Right lobe of liver (tissue), 4 donors: ENCODE measurements around the gene UNC5B.

Experiments
- POLR2A ChIP-seq: fragments of 450-650 bp; IDR thresholded peaks from one replicate; pipeline ENCODE4 v1.6.1; 2017; ENCODE audit warnings: antibody characterized with exemption, mild to moderate bottlenecking
- TF ChIP-seq, protein P1 (sequence below), 4 donors: fragments of 200-600 bp in 3 of 4; fragments of 450-650 bp in 1 of 4; IDR thresholded peaks; one replicate each; pipeline versions ENCODE4 v1.5.1 to v1.8.0; 2016 to 2022; ENCODE audit warnings: antibody characterized with exemption in 4 of 4, mild to moderate bottlenecking in 2 of 4
- donor health status: DM: no; HTN: no; CAD: no.
- donor health status: DM: no; HTN: no; CAD: no.
- donor health status: DM: no; HTN: yes; CAD: no.

GRCh38 chr10:71321386-71321785, 109.0 kb downstream of the UNC5B start:
- TF ChIP-seq POLR2A = no peak
- TF ChIP-seq, protein P1, sequence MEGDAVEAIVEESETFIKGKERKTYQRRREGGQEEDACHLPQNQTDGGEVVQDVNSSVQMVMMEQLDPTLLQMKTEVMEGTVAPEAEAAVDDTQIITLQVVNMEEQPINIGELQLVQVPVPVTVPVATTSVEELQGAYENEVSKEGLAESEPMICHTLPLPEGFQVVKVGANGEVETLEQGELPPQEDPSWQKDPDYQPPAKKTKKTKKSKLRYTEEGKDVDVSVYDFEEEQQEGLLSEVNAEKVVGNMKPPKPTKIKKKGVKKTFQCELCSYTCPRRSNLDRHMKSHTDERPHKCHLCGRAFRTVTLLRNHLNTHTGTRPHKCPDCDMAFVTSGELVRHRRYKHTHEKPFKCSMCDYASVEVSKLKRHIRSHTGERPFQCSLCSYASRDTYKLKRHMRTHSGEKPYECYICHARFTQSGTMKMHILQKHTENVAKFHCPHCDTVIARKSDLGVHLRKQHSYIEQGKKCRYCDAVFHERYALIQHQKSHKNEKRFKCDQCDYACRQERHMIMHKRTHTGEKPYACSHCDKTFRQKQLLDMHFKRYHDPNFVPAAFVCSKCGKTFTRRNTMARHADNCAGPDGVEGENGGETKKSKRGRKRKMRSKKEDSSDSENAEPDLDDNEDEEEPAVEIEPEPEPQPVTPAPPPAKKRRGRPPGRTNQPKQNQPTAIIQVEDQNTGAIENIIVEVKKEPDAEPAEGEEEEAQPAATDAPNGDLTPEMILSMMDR (IDR thresholded peaks at IDR 0.05) = no peak
